ENCODE data around the gene ARFIP2.

Gene ARFIP2

DNA sequence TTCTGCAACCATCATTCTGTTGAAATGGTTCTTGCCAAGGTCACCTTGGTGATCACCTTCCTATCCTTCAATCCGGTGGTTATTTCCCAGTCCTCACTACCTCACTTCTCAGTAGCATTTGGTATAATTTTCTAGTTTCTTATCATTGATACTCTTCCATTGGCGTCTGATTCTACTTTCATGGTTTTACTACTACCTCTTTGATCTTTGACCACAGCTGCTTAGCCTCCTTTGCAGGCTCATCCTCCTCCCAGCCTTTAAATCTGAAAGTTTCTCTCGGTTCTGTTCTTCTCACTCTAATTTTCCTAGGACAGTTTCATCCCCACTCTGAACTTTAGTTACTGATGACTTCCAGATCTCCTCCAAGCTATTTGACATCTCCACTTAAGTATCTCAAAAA lies 5.1 kb upstream of the ARFIP2 start:
- TF ChIP-seq, protein P1, sequence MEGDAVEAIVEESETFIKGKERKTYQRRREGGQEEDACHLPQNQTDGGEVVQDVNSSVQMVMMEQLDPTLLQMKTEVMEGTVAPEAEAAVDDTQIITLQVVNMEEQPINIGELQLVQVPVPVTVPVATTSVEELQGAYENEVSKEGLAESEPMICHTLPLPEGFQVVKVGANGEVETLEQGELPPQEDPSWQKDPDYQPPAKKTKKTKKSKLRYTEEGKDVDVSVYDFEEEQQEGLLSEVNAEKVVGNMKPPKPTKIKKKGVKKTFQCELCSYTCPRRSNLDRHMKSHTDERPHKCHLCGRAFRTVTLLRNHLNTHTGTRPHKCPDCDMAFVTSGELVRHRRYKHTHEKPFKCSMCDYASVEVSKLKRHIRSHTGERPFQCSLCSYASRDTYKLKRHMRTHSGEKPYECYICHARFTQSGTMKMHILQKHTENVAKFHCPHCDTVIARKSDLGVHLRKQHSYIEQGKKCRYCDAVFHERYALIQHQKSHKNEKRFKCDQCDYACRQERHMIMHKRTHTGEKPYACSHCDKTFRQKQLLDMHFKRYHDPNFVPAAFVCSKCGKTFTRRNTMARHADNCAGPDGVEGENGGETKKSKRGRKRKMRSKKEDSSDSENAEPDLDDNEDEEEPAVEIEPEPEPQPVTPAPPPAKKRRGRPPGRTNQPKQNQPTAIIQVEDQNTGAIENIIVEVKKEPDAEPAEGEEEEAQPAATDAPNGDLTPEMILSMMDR (IDR thresholded peaks at IDR 0.05; ENCODE audit: borderline replicate concordance, control extremely low read depth, extremely low read depth, insufficient read depth, missing control alignments): no peak
- in situ Hi-C loops (cut with MboI; ENCODE audit: low sequenced_read_pairs, unreplicated experiment): no loop called here
- DNase-seq (ENCODE audit: low spot score): no peak

GRCh38 chr11:6485661-6486060 lies 4.5 kb upstream of the ARFIP2 start:
- in situ Hi-C loops (cut with MboI; ENCODE audit: low sequenced_read_pairs, unreplicated experiment): no loop called here
- TF ChIP-seq, protein P1 (IDR thresholded peaks at IDR 0.05; ENCODE audit: borderline replicate concordance, control extremely low read depth, extremely low read depth, insufficient read depth, missing control alignments): no peak
- no peak for DNase-seq (ENCODE audit: low spot score)

- TF ChIP-seq, protein P1 (IDR thresholded peaks at IDR 0.05; ENCODE audit: borderline replicate concordance, control extremely low read depth, extremely low read depth, insufficient read depth, missing control alignments): no peak
- in situ Hi-C loops (cut with MboI; ENCODE audit: low sequenced_read_pairs, unreplicated experiment): no loop called here
- DNase-seq (ENCODE audit: low spot score): no peak
Measured at GRCh38 chr11:6483015-6483414, 1.9 kb upstream of the ARFIP2 start.

DNA sequence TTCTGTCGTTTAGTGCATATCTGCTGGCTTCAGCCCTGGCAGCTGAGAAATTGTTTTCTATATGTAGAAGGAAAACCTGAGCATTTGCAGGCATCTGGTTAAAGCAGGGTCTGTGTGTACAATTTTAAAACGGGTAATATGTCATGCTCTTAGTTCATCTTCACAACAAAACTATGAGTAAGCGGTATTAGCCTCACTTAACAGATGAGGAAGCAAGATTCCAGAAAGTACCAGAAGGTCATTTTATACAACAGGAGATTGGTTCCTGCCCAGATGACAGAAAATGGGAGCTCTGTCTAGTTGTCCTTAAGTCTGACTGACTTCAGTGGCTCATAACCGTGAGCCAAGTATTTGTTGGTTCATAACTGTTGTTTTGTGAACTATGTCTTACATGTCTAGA lies 1.3 kb upstream of the ARFIP2 start:
- TF ChIP-seq, protein P1 (IDR thresholded peaks at IDR 0.05; ENCODE audit: borderline replicate concordance, control extremely low read depth, extremely low read depth, insufficient read depth, missing control alignments): no peak
- in situ Hi-C loops (cut with MboI; ENCODE audit: low sequenced_read_pairs, unreplicated experiment): no loop called here

GRCh38 chr11:6481924-6482275 lies 769 bp upstream of the ARFIP2 start:
- in situ Hi-C loops (cut with MboI; ENCODE audit: low sequenced_read_pairs, unreplicated experiment): no loop called here
- TF ChIP-seq, protein P1 (IDR thresholded peaks at IDR 0.05; ENCODE audit: borderline replicate concordance, control extremely low read depth, extremely low read depth, insufficient read depth, missing control alignments): no peak
- no peak for DNase-seq (ENCODE audit: low spot score)

More for the DNA sequence above, 1.3 kb upstream of the ARFIP2 start:
- no peak for DNase-seq (ENCODE audit: low spot score)

DNA sequence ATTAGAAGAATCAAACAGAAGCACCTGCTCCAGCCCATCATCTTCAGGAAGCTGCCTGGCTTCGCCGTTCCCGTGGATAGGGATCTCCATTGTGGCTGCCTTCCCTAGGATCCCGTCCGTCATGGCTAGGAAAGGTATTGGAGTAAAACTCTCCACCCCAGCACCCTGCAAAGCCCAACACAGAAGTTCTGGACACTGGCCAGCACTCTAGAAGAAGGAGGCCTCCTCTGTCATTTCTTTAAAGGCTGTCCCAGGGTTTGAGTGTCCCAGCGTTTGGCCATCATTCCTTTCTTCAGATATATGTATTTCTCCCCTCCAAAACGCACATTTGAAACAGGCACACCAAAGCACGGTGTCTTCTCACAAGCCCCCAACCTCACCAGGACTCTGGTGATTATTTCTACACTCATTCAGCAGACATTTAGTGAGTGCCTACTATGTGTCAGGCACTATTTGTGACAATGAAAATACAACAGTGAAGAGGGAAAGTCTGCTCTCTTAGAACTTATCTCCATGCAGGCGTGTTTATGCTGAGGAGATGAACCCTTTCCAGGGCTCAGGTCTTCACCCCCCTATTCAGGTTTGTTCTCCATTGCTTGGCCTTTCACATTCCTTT lies 724 bp downstream of the ARFIP2 start:
- in situ Hi-C loops (cut with MboI; ENCODE audit: low sequenced_read_pairs, unreplicated experiment): no loop called here
- TF ChIP-seq, protein P1 (IDR thresholded peaks at IDR 0.05; ENCODE audit: borderline replicate concordance, control extremely low read depth, extremely low read depth, insufficient read depth, missing control alignments): no peak
- no peak for DNase-seq (ENCODE audit: low spot score)

Data from GM13976 (cell line).